HUES6 (cell line): Measurements from ENCODE around the gene ANKMY1.
A peak's percentile ranks its signal among the peaks of the same experiment; 100 is the strongest.

Experiments used
- H3K27ac ChIP-seq: 2 replicates; pipeline ENCODE4 v1.7.0; 2013; ENCODE audit warnings: low read depth, mild to moderate bottlenecking, low read length, inconsistent platforms
- H3K27me3 ChIP-seq: 2 replicates; pipeline ENCODE4 v1.6.1; 2013; ENCODE audit warnings: low read length; ENCODE audit not compliant: control insufficient read depth, insufficient read depth
- H3K36me3 ChIP-seq: 2 replicates; pipeline ENCODE4 v1.6.1; 2013; ENCODE audit warnings: low read length; ENCODE audit not compliant: control insufficient read depth, insufficient read depth
- H3K4me1 ChIP-seq: 2 replicates; pipeline ENCODE4 v1.6.1; 2013; ENCODE audit warnings: low read length; ENCODE audit not compliant: control insufficient read depth, insufficient read depth
- H3K4me3 ChIP-seq: 2 replicates; pipeline ENCODE4 v1.5.1; 2013; ENCODE audit warnings: low read depth, low read length
- H3K9ac ChIP-seq: one replicate; pipeline ENCODE4 v1.6.1; 2013; ENCODE audit warnings: mild to moderate bottlenecking, low read length
- H3K9me3 ChIP-seq: 2 replicates; pipeline ENCODE4 v1.6.1; 2013; ENCODE audit warnings: low read depth, low read length; ENCODE audit not compliant: control insufficient read depth, insufficient read depth

The ANKMY1 gene

GRCh38 chr2:240571314-240571973 is 13.7 kb upstream of the ANKMY1 start:
- no peak overlapping the region for H3K4me3 ChIP-seq
- peaks cover 17% of the 10 kb centered on the region for H3K4me1 ChIP-seq
- peaks cover 30% of the 10 kb centered on the region for H3K27me3 ChIP-seq
- H3K27ac ChIP-seq = no peak overlapping the region
- no peak overlapping the region for H3K9ac ChIP-seq
- no peaks in the 10 kb centered on the region for H3K36me3 ChIP-seq
- no peaks in the 10 kb centered on the region for H3K9me3 ChIP-seq

- Histone ChIP-seq H3K4me3 (no peak overlapping the region), H3K4me1 (peaks cover 22% of the 10 kb centered on the region), H3K36me3 (no peaks in the 10 kb centered on the region), H3K27me3 (peaks cover 30% of the 10 kb centered on the region), H3K27ac (no peak overlapping the region), H3K9ac (no peak overlapping the region), H3K9me3 (no peaks in the 10 kb centered on the region)
Observed at GRCh38 chr2:240570531-240571313, 12.9 kb upstream of the ANKMY1 start.

GRCh38 chr2:240569998-240570530 is 12.3 kb upstream of the ANKMY1 start:
- H3K9me3 ChIP-seq = no peaks in the 10 kb centered on the region
- H3K36me3 ChIP-seq = no peaks in the 10 kb centered on the region
- H3K4me1 ChIP-seq = peaks cover 29% of the 10 kb centered on the region
- H3K27ac ChIP-seq = no peak overlapping the region
- H3K9ac ChIP-seq = no peak overlapping the region
- peaks cover 30% of the 10 kb centered on the region for H3K27me3 ChIP-seq
- H3K4me3 ChIP-seq = no peak overlapping the region

GRCh38 chr2:240569523-240569997 is 11.8 kb upstream of the ANKMY1 start:
- Histone ChIP-seq H3K27me3 (peaks cover 30% of the 10 kb centered on the region), H3K9me3 (no peaks in the 10 kb centered on the region), H3K9ac (no peak overlapping the region), H3K36me3 (no peaks in the 10 kb centered on the region), H3K27ac (no peak overlapping the region), H3K4me1 (peaks cover 29% of the 10 kb centered on the region), H3K4me3 (peak overlapping the region; percentile 69)

- H3K4me1 ChIP-seq = peaks cover 29% of the 10 kb centered on the region
- H3K36me3 ChIP-seq = no peaks in the 10 kb centered on the region
- H3K9me3 ChIP-seq = no peaks in the 10 kb centered on the region
- H3K4me3 ChIP-seq = peak overlapping the region; percentile 69
- peaks cover 30% of the 10 kb centered on the region for H3K27me3 ChIP-seq
- no peak overlapping the region for H3K27ac ChIP-seq
- no peak overlapping the region for H3K9ac ChIP-seq
Observed at GRCh38 chr2:240568678-240569522, 11.1 kb upstream of the ANKMY1 start.

GRCh38 chr2:240567872-240568677 is 10.3 kb upstream of the ANKMY1 start, which contains the start of gene RNPEPL1:
Gene RNPEPL1 (plus strand): TSS chr2:240568484. CDS start chr2:240568587, 103 bp downstream.
- Histone ChIP-seq H3K9ac (peak within 1 kb of the TSS; percentile 40), H3K4me3 (peak within 1 kb of the TSS; percentile 69), H3K9me3 (no peaks in the 10 kb centered on the region), H3K27ac (no peak within 1 kb of the TSS), H3K36me3 (no peaks in the 10 kb centered on the region), H3K27me3 (peaks cover 30% of the 10 kb centered on the region), H3K4me1 (peaks cover 29% of the 10 kb centered on the region)

GRCh38 chr2:240567137-240567871 is 9.5 kb upstream of the ANKMY1 start:
- H3K36me3 ChIP-seq = no peaks in the 10 kb centered on the region
- peak overlapping the region; percentile 65 for H3K4me3 ChIP-seq
- H3K4me1 ChIP-seq = peaks cover 29% of the 10 kb centered on the region
- no peak overlapping the region for H3K9ac ChIP-seq
- H3K27ac ChIP-seq = no peak overlapping the region
- no peaks in the 10 kb centered on the region for H3K9me3 ChIP-seq
- peaks cover 30% of the 10 kb centered on the region for H3K27me3 ChIP-seq

- Histone ChIP-seq H3K9ac (peak overlapping the region; percentile 53), H3K27ac (no peak overlapping the region; the same call in 1 of the 2 replicates), H3K4me1 (peaks cover 33% of the 10 kb centered on the region), H3K4me3 (peak overlapping the region; percentile 65), H3K27me3 (peaks cover 30% of the 10 kb centered on the region), H3K36me3 (no peaks in the 10 kb centered on the region), H3K9me3 (no peaks in the 10 kb centered on the region)
Observed at GRCh38 chr2:240566203-240567136, 8.7 kb upstream of the ANKMY1 start.
